Measurements from ENCODE around the gene BFSP1.

BFSP1 gene

DNA sequence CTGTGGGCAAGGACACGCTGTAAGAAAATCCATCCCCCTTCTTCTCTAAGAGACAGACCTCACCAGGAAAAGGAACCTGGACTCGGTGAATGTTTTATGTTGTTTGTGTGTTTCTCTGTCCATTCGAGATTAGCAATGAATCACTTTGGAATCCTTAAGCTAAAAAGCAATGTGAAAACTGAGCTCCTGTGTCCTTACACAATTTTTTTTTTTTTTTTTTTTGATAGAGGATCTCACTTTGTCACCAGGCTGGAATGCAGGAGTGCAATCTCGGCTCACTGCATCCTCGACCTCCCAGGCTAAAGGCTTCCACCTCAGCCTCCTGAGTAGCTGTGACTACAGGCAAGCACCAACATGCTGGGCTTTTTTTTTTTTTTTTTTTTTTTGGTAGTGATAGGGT lies 32.1 kb downstream of the BFSP1 start:
- in situ Hi-C loops (cut with MboI; ENCODE audit: low pct_unique_long_range_greater_than_20kb, low sequenced_read_pairs, unreplicated experiment), result no loop called here
- no peak for TF ChIP-seq CTCF (IDR thresholded peaks at IDR 0.05; ENCODE audit: extremely low read depth, insufficient read depth, missing control alignments)
- no peak for DNase-seq (ENCODE audit: low spot score)

- no peak for TF ChIP-seq CTCF (IDR thresholded peaks at IDR 0.05; ENCODE audit: extremely low read depth, insufficient read depth, missing control alignments)
- in situ Hi-C loops (cut with MboI; ENCODE audit: low pct_unique_long_range_greater_than_20kb, low sequenced_read_pairs, unreplicated experiment), result no loop called here
- DNase-seq (ENCODE audit: low spot score), result no peak
These were observed 32.5 kb downstream of the BFSP1 start for GRCh38 chr20:17498641-17499040.

- in situ Hi-C loops (cut with MboI; ENCODE audit: low pct_unique_long_range_greater_than_20kb, low sequenced_read_pairs, unreplicated experiment), result no loop called here
- no peak for DNase-seq (ENCODE audit: low spot score)
- no peak for TF ChIP-seq CTCF (IDR thresholded peaks at IDR 0.05; ENCODE audit: extremely low read depth, insufficient read depth, missing control alignments)
These were observed 33.2 kb downstream of the BFSP1 start for GRCh38 chr20:17497821-17498580.

DNA sequence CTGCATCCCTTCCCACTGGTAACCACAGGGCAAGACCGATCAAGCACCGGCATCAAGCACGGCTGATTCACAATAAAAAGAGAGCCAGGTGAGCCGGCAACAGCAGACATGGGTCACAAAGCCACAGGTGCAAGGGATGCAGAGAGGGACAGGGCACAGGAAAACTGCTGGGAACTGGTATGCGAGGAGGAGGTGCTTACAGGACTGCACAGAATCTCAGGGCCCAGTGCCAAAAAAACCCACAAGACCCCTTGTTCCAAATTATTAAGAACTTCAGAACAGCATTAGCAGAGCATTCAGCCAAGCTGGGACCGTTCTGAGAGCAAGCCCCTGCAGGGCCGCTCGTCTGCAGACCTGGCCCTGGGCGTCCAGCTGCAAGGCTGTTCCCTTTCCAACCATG lies 35.4 kb downstream of the BFSP1 start:
- no peak for DNase-seq (ENCODE audit: low spot score)
- in situ Hi-C loops (cut with MboI; ENCODE audit: low pct_unique_long_range_greater_than_20kb, low sequenced_read_pairs, unreplicated experiment), result no loop called here
- no peak for TF ChIP-seq CTCF (IDR thresholded peaks at IDR 0.05; ENCODE audit: extremely low read depth, insufficient read depth, missing control alignments)

DNA sequence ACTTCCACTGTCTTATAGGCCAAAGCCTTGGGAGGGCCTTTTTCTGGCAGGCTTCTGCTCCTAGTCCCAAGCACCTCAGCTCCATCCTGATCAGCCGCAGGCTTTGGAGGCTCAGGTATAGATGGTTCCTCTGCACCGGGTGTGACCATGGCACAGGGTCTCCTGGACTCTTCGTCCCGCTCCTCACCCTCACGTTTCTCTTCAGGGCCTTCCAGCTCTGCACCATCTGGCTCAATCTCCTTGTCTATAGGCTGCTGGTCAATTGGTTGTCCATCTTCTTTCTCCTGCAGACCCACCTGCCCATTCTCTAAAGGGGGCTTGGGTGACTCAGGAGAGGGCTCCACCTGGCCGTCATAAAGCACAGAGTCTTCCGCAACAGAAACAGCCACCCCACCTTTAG lies 37.0 kb downstream of the BFSP1 start:
- in situ Hi-C loops (cut with MboI; ENCODE audit: low pct_unique_long_range_greater_than_20kb, low sequenced_read_pairs, unreplicated experiment), result no loop called here
- no peak for TF ChIP-seq CTCF (IDR thresholded peaks at IDR 0.05; ENCODE audit: extremely low read depth, insufficient read depth, missing control alignments)
- no peak for DNase-seq (ENCODE audit: low spot score)

GRCh38 chr20:17493173-17493572 lies 38.0 kb downstream of the BFSP1 start:
- in situ Hi-C loops (cut with MboI; ENCODE audit: low pct_unique_long_range_greater_than_20kb, low sequenced_read_pairs, unreplicated experiment), result no loop called here
- DNase-seq (ENCODE audit: low spot score), result no peak
- TF ChIP-seq CTCF (IDR thresholded peaks at IDR 0.05; ENCODE audit: extremely low read depth, insufficient read depth, missing control alignments), result no peak
